ENCODE measurements around the gene EIF4A3. TPM values are rescaled to one million over a fixed set of nuclear protein-coding genes. Genes with fewer than 3 reads are reported as not detected.

Gene EIF4A3
- total RNA-seq, 1 experiment from 2014 or later, result 169 TPM

GRCh38 chr17:80118601-80119270 is 28.2 kb downstream of the EIF4A3 start:
- H3K4me3 ChIP-seq (ENCODE audit: low read depth in 2 of 2, low read length in 2 of 2), result no peak overlapping the region
- POLR2A ChIA-PET, result no interaction called here
- intact Hi-C loops (cut with micrococcal nuclease; ENCODE audit: unreplicated experiment) (no loop called here), in situ Hi-C loops (cut with HindIII; ENCODE audit: low pct_unique_long_range_greater_than_20kb, low sequenced_read_pairs) (no loop called here)
- H3K9me3 ChIP-seq (ENCODE audit: control insufficient read depth, insufficient read depth, low read depth, low read length), result no peaks in the 10 kb centered on the region
- 0 out of 2 replicates have a peak, but pooled peaks cover 1% of the 10 kb centered on the region for H3K4me1 ChIP-seq (ENCODE audit: control insufficient read depth, insufficient read depth, low read length)
- BruUV-seq (replicated peaks), result no TSS peak
- peak; percentile 40; the same call in 1 of the 2 replicates for ATAC-seq
- no peak for DNase-seq (ENCODE audit: low read depth, low spot score)
- H3K36me3 ChIP-seq (ENCODE audit: control insufficient read depth, insufficient read depth, low read length), result no peaks in the 10 kb centered on the region
- H3K27ac ChIP-seq (ENCODE audit: low read length), result no peak overlapping the region
- CTCF ChIA-PET, result no interaction called here
- TF ChIP-seq REST (IDR thresholded peaks at IDR 0.05; ENCODE audit: insufficient read depth in 1 of 2, low read depth in 2 of 2, low read length in 1 of 2) (no peak), POLR2AphosphoS5 (IDR thresholded peaks at IDR 0.05; ENCODE audit: low read depth, low read length) (no peak), SIN3A (IDR thresholded peaks at IDR 0.05; ENCODE audit: borderline replicate concordance, insufficient read depth, low read depth, low read length) (no peak), TCF7L2 (IDR thresholded peaks at IDR 0.05; ENCODE audit: low read depth, low read length) (no peak), CTCF (IDR thresholded peaks at IDR 0.05) (no peak)
- no peaks in the 10 kb centered on the region for H3K27me3 ChIP-seq (ENCODE audit: control insufficient read depth, insufficient read depth, low read length)

- Histone ChIP-seq H3K4me1 (ENCODE audit: control insufficient read depth, insufficient read depth, low read length) (no peaks in the 10 kb centered on the region), H3K9me3 (ENCODE audit: control insufficient read depth, insufficient read depth, low read depth, low read length) (no peaks in the 10 kb centered on the region), H3K4me3 (ENCODE audit: low read depth in 2 of 2, low read length in 2 of 2) (no peak overlapping the region), H3K36me3 (ENCODE audit: control insufficient read depth, insufficient read depth, low read length) (no peaks in the 10 kb centered on the region), H3K27ac (ENCODE audit: low read length) (no peak overlapping the region), H3K27me3 (ENCODE audit: control insufficient read depth, insufficient read depth, low read length) (no peaks in the 10 kb centered on the region)
- peak; percentile 44 for ATAC-seq
- TF ChIP-seq CTCF (IDR thresholded peaks at IDR 0.05) (no peak), POLR2AphosphoS5 (IDR thresholded peaks at IDR 0.05; ENCODE audit: low read depth, low read length) (no peak), REST (IDR thresholded peaks at IDR 0.05; ENCODE audit: insufficient read depth in 1 of 2, low read depth in 2 of 2, low read length in 1 of 2) (no peak), SIN3A (IDR thresholded peaks at IDR 0.05; ENCODE audit: borderline replicate concordance, insufficient read depth, low read depth, low read length) (no peak), TCF7L2 (IDR thresholded peaks at IDR 0.05; ENCODE audit: low read depth, low read length) (no peak)
- intact Hi-C loops (cut with micrococcal nuclease; ENCODE audit: unreplicated experiment), result no loop called here
- POLR2A ChIA-PET, result no interaction called here
- in situ Hi-C loops (cut with HindIII; ENCODE audit: low pct_unique_long_range_greater_than_20kb, low sequenced_read_pairs), result no loop called here
- CTCF ChIA-PET, result no interaction called here
- no TSS peak for BruUV-seq (replicated peaks)
- no peak for DNase-seq (ENCODE audit: low read depth, low spot score)
Measured at GRCh38 chr17:80117491-80118401, 29.2 kb downstream of the EIF4A3 start.

Measured in Panc1 (cell line).